ENCODE data around the gene ZNF784.

ZNF784 gene

DNA sequence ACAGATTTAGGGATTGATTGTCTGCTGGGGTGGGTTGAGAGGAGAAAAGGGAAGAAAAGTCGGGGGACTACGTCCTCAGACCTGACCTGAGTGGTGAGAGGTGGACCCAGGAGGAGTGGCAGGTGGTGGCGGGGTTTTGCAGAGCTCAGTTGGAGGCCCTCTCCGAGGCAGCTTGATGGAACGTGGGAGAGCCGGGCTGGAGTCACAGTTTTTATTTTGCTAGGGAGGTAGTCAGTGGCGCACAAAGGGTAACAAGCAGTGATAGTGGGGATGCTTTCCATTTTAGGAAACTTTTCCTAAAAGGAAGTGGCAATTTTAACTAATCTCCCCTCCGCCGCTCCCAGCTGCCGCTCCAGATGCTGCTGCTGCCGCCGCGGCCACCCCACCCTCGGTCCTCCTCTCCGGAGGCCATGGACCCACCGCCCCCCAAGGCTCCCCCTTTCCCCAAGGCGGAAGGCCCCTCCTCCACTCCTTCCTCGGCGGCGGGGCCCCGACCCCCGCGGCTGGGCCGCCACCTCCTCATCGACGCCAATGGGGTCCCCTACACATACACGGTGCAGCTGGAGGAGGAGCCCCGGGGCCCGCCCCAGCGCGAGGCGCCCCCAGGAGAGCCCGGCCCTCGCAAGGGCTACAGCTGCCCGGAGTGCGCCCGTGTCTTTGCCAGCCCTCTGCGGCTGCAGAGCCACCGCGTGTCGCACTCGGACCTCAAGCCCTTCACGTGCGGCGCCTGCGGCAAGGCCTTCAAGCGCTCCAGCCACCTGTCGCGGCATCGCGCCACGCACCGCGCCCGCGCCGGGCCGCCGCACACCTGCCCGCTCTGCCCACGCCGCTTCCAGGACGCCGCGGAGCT is 18.0 kb upstream of the ZNF784 start:
- DNase-seq, result no peak

DNA sequence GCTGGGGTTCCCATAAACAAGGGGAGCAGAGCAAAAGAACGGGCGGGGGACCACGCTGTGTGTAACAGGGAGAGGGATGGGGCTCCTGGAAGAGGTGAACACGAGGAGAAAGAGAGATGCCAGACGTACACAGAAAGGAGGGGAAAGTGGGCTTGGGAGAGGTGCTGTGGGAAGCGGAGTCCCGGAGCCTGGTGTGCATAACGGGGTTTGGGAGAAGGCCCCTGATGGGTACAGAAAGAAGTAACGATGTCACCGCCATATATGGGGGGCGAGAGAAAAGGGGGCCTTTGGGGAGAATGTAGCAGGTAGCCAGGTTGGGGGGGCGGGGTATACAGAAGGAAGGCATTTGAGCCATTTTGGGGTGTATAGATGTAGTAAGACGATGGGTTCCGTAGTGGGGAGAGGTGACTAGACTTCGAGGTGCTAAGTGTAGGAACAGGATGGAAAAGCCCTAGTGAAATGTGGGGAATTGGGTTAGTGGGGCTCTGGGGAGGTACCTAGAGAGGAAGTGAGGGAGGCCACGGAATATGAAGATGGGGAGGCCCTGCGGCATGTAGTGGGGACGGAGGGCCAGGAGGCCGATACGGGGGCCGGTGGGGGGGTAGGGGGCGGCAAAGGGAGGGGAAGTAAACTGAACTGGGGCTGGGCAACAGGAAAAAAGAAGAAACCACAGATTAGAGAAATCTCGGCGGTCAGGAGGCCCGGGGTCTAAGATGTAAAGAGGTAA is 17.2 kb upstream of the ZNF784 start:
- no peak for DNase-seq

DNA sequence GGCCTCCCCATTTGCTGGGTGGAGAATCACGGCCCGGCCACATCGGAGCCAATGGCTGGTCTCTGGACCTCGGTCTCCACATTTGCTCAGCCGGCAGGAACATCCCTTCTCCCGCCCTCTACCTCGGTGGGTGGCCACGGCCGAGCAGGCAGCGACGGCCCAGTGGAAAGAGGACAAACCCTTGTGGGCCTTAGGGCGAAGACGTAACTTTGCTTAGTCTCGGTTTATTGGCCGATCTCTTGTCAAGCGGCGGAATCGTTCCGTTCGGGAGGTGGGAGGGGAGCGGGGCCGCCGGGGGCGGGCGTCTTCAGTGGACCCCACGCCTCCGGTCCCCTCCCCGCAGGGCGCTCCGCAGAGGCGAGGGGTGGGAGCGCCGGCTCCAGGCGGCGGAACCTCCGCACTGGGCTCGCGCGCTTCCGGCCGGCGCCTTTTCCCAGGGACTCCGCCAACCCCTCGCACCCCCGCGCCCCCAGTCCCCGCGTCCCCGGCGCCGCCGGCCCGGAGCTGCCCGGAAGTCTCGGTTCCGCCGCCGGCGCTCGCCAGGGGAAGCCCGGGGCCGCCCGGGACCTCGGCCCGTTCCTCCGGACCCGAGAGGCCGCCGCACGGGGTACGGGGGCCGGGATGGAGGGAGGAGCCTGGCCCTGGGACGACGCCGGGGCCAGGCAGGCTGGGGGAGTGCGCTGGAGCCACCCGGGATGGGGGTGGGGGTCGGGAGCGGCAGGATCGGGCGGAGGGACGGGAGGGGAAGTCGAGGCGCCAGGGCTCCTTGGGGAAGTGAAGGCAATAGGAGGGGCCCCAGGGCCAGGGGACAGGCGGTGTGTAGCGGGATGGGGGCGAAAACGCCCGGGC is 16.4 kb upstream of the ZNF784 start, which contains the start of gene ZNF580:
TSS of gene ZNF580 (plus strand) at position 426 of the 849 bp plus-strand sequence. CDS start 1,507 bp downstream, outside the sequence.
- peak; percentile 73 for DNase-seq

DNA sequence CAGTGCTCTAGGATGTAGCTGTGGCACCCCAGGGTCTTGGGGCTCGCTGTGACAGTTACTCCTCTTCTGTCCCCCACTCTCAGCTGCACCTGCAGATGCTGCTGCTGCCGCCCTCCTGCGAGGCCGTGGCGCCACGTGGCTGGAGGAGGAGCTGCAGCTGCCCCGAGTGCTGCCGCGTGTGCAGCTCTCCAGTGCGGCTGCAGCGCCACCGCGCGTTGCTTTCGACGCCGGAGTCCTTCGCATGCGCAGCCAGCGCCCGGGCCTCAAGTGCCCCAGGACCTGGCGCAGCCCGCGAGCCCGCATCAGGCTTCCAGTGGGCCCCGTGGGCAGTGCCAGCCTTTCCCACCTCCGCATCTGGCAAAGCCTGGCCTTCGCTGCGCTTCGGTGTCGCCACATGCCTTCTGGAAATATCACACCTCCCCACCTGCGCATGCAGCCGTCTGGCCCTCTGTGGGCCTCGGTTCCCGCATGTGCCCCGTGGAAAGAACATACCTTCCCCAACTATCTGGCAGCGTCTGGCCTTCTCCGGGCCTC is 15.7 kb upstream of the ZNF784 start:
- DNase-seq, result peak; percentile 74

DNA sequence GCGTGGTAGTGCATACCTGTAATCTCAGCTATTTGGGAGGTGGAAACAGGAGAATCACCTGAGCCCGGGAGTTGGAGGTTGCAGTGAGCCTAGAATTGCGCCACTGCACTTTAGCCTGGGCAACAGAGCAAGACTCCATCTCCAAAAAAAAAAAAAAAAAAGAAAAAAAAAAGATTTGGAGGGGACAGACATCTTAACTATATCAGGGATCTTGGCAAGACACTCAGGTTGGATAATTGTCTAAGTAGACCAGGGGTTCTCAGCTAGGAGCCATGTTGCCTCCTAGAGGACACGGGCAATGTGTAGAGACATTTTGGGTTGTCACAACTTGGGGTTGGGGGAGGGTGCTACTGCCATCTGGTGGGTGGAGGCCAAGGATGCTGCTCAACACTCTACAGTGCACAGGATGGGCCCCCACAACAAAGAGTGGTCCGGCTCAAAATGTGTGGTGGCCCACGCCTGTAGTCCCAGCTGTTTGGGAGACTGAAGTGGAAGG is 14.5 kb upstream of the ZNF784 start:
- DNase-seq, result peak; percentile 61

DNA sequence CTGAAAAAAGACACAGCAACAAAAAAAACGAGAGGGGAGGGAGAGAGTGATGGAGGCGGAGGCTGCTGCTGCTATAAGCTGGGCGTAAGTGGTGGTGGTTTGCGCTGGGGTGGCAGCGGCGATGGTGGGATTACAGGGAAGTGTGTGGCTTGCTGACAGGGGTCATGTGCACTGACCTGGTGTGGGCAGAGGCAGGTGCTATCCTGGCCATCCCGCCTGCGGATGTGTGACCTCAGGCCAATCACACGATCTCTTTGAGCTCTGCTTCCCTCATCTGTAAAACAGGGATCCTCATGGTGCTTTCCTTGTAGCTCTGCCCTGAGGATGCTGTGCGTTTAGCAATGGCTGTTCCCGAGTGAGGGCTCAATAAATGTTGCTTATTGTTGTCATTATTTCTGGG is 13.2 kb upstream of the ZNF784 start:
- DNase-seq, result no peak

DNA sequence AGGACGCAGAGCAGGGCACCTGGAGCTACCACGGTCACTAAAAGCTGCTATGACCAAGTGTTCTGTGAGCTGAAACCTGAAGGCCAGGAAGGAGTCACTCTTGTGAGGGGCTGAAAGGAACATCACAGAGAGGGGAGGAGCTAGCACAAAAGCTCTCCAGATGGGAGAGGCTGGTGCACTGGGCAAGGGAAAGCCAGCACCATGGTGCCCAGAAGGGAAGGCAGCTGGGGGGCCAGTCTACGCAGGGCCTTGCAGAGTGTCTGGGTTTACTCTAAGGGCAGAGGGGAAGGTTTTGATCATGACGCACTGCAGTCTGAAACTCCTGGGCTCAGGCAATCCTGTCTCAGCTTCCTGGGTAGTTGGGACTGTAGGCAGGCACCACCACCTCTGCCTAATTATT is 12.4 kb upstream of the ZNF784 start:
- DNase-seq, result no peak

DNA sequence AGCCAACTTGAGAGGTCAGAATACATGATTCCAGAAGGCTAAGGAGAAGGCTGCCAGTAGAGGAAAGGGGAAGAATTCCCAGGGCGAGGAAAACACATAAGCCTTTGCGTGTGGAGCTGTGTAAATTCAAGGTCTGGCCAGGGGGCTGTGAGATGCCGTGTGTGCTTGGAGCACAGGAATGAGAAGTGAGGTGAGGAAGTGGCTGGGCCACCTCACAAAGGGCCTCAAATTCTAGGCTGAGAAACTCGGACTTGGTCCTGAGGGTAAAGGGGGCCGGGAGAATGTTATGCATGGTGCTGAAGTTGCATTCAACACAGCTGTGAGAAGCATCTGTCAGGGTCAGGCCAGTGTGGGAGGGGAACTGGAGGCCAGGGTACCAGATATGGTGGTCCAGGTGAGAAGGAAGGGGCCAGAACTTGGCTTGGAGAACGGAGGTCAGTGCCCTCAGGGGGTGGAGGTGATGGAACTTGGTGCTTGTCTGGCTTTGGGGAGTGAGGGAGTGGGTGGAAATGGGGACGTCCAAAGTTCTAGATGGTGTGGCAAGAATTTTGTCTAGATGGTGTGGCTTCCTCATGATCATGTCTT is 11.6 kb upstream of the ZNF784 start:
- no peak for DNase-seq

DNA sequence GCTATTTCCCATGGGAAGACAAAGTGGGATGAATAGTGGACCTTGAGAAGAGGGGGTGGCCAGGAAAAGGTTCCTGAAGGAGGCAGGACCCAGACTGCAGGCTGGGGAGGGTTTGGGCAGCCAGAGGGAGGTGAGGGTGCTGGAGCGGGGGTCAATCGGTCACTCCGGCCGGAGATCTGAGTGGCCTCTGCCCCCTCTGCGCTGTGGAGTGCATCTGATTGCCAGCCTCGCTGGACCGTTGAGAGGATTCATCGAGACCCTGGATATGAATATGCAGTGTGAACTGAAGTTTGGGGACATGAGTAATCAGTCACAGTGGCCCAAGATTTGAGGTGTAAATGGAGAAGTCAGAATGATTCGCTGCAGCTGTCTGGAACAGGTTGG is 11.0 kb upstream of the ZNF784 start:
- DNase-seq, result no peak

DNA sequence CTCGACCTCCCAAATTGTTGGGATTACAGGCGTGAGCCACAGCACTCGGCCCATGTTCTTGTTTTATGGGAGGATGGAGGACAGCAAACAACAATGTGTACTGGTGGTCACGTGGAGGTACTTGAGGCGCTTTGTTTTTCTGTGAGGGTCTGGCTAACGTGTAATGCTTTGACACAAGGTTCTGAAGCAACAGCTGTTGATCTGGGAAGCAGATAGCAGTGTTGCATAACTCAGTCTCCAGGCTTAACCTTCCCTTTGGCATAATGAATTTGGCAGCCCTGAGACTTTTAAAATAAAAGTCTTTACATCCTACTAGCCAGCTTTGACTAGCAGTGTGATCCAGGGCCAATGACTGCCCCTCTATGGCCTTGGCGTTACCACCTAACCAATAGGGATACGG is 9.5 kb upstream of the ZNF784 start:
- no peak for DNase-seq

DNA sequence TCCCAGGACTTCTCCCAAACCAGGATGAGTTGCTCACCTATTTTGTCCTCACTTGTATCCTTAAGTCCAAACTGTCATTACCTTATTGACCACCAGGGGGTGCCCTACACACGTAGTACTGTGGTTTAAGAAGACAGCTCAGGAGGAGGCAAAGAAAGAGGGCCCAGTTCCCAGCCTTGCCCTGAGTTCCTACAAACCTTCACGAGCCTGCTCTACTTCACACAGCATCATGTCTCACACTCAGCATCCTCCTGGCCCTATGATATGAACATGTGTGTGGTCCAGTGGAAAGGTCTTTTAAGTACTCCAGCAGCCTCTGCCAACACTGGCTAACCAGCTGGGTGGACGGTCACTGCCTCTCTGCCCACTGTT is 8.1 kb upstream of the ZNF784 start:
- DNase-seq, result peak; percentile 72

DNA sequence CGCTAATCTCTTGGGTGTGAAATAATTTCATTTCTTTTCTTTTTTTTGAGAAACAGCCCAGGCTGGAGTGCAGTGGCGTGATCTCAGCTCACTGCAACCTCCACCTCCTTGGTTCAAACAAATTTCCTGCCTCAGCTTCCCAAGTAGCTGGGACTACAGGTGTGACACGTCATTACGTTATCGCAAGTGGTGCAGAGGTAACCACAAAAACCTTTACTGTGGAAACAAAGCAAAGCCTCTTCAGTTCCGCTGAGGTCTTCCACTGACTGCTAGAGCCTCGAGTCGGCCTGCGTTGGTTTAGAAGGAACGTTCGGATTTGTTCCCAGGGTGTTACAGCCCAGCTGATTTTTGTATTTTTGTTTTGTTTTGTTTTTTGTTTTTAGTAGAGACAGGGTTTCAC is 2.0 kb upstream of the ZNF784 start:
- DNase-seq, result no peak

DNA sequence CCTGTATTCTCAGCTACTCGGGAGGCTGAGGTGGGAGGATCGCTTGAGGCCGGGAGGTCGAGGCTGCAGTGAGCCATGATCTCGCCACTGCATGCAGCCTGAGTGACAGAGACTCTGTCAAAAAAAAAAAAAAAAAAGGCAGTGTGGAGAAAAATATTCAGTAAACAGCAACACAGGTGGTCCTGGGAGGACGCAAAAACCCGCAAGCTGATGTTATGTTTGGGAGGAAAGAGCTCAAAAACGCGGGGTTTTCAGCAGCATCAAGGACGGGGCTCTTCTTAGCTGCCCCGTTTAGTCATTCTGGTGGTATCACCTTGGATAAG is 599 bp upstream of the ZNF784 start:
- DNase-seq, result no peak

DNA sequence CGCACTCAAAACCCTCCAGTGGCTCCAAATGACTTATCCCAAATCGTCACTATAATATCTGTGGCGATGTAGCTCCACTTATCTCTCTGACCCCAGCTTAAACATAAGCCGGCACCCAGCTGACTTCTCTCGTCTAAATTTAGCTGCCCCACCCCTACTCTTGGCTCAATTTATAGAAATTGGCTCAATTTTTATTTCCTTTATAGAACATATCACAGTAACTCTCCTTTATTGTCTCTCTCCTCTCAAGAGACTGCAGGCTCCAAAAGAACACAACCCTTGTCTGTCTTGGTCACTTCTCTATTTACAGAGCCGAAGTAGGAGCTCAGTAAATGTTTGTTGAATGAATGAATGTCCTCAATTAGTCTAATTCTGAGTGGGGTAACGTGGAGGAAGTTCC is 805 bp downstream of the ZNF784 start:
- no peak for DNase-seq

DNA sequence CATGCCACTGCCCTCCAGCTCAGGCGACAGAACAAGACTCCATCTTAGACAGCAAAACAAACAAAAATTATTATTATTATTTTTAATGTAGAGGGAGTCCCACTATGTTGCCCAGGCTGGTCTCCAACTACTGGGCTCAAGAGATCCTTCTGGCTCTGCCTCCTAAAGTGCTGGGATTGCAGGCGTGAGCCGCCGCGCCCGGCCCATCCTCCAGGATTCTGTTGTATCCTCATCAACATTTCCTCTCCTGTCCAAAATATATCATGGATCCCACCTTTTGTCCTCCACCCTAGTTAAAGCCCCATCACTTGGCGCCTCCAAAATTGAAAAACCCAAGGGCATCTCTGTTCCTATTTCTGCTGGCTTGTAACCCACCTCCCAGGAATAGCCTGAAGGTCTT is 1.2 kb downstream of the ZNF784 start:
- no peak for DNase-seq

DNA sequence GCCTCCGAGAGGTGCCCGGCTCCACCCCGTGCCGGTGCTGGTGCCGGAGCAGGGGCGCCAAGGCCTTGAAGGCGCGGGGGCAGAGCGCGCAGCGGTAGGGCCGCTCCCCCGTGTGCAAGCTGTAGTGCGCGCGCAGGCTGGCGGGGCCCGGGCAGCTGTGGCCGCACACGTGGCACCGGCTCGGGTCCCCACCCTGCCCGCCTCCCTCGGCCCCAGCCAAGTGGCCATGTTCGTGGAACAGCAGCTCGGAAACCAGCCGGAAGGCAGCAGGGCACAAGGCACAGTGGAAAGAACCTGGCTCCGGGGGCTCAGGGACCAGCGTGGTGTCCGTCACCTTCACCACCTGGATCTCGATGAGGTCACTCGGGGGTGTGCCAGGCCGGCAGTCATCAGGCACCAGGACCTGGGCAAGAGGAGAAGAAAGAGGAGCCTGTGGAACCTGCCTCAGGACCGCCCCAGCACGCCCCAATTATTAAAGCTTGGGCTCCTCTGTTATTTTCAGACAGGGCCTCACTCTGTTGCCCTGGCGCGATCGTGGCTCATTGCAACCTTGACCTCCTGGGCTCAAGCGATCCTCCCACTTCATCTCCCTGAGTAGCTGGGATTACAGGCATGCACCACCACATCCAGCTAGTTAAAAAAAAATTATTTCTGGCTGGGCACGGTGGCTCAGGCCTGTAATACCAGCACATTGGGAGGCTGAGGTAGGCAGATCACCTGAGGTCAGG is 2.0 kb downstream of the ZNF784 start:
- no peak for DNase-seq

DNA sequence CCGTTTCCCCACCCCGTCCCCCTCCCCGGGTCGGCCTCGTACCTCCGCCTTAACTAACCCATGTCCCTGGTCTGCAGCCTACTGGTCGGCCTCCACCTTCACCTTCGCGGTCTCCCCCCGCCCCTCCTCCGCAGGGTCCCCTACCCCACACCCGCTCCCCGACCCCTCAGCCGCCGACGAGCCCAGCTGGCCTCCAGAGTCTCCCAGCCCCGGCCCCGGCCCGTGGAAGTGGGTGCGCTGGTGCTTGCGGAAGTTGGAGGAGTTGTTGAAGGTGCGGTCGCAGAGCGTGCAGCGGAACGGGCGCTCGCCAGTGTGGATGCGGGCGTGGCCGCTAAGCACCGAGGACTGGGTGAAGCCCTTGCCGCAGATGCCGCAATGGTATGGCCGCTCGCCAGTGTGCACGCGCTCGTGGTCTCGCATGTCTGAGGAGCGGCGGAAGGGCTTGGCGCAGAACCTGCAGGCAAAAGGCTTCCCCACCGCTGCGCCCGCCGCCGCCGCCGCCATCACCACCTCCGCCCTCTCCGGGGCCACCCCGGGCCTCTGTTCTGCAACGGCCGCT is 2.6 kb downstream of the ZNF784 start:
- DNase-seq, result no peak

DNA sequence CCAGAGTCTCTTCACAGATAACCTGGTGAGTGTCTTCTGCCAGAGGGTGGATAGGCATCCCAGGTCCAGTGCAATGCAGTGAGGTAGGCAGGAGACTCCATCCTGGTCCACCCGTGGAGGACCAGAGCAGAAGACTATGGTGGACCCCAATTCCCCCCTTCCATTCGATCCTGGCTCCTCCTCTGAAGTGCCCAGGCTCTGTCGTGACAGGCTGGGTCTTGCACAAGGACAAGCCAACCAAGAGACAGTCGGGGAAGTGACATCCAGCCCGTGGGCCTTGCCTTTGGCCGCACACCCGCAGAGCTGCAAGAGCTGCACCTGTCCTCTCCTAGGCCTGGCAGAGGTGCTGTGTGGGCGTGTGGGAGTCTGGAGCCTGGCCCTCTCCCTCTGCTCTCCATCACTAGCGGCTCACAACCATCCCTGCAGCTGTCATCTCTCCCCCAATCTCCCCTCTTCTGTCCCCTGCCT is 3.1 kb downstream of the ZNF784 start:
- no peak for DNase-seq

DNA sequence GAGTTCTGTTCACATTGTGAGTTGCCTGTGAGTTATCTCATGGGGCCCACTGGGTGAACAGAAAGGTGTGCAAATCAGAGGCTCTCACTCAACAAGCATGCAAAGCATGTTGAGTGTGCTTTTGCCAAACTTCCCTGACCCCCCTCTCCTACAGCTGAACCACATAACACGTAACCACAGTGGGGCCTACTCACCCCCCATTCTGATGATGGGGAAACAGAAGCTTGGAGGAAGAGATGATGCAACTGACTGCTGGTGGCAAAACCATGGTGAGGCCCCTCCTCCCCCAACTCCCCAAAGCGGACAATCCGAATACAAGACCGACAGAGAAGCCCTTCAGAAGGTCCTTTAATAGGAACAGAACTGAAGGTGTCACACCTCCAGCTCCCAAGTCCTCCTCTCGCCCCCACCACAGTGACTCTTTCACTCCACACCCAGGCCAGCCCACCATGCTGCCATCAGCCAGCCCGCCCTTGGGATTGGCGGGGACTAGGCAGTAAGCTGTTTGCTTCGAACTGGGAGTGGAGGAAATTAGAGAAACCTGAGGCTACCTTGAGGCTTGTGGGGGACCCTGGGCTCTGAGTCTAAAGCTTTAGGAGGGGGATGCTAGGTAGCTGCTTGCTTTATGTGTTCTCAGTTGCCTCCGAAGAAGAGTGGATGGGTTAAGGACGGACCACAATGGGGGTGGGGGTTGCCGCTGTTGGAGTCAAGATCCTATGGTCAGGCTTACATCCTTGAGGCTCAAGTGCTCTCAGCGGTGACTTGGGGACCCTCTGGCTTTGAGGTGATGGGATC is 3.8 kb downstream of the ZNF784 start:
- no peak for DNase-seq

DNA sequence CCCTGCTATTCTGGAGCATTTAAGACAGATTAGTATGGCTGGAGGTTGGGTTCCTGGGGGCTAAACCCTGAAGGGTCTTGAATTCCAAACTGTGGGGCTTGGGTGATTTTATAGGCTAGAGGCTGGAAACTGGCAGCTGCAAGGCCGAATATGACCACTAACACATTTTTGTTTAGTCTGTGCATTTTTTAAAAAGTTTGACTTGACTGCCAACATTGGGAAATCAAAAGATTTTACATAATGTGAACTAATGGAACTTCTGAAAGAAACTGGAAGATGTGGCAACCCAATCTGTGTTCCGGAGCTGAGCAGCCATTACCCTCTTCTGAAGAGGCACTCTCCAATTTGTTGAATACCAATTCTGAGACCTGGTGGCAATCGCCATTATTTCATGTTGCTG is 5.1 kb downstream of the ZNF784 start:
- DNase-seq, result no peak

DNA sequence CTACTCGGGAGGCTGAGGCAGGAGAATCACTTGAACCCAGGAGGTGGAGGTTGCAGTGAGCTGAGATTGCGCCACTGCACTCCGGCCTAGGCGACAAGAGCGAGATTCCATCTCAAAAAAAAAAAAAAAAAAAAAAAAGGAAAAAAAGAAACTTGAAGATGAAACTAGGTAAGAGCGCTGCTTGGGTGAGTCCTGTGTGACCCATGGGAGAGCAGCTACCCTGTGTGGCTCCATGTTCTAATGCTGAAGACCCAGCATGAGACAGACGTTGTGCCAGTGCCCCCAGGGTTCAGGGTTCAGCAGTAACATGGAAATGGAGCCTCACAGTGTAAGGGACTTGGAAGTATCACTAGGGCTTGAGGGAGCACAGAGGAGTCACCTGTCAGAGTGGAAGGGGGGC is 5.9 kb downstream of the ZNF784 start:
- no peak for DNase-seq

Data from stimulated activated CD4-positive, alpha-beta T cell treated with anti-CD3 and anti-CD28 coated beads, Interleukin-4, amount 100 ng/mL, for 1 hour (primary cell).